ENCODE results near the gene IFITM5. TPM values are rescaled to one million over a fixed set of nuclear protein-coding genes. Genes with fewer than 3 reads are reported as not detected.

IFITM5 gene
- total and polyA plus RNA-seq, 2 donors from 2014 or later = not detected

DNA sequence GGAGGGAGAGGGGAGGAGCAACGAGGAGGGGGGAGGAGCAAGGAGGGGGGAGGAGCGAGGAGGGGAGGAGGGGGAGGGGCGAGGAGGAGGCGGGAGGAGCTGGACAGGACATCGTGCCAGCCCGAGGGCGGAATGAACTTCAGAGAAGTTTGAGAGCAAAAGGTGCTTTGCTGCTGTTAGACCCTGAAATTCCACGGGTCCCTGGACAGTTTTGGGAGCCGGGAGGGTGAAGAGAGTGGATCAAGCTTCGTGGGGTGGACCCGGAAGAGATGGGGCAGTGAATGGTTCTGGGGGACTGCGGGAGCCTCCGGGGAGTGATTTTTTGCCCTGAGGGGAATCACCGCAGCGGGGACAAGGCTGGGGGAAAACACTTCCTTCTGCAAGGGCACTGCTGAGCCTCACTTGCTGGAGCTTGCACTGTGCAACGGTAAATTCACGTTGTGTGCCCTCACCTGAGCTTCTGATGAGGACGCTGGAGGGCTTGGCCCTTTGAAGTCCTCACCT is 31.8 kb downstream of the IFITM5 start:
- Histone ChIP-seq H3K36me3 (ENCODE audit: control insufficient read depth in 2 of 3, insufficient read depth in 3 of 3, low read length in 3 of 3) (no peaks in the 10 kb centered on the region), H3K4me1 (ENCODE audit: control insufficient read depth in 2 of 3, insufficient read depth in 2 of 3, low read depth in 1 of 3, low read length in 3 of 3) (peaks cover 0 to 2% (median 0%) of the 10 kb centered on the region in 3 donors), H3K27ac (ENCODE audit: low read depth in 2 of 2, low read length in 2 of 2) (peak overlapping the region in 1 of 2 donors; percentile 53), H3K9ac (ENCODE audit: low read length in 3 of 3) (no peak overlapping the region), H3K9me3 (ENCODE audit: control insufficient read depth in 2 of 3, insufficient read depth in 1 of 3, low read length in 3 of 3) (no peaks in the 10 kb centered on the region), H3K4me3 (ENCODE audit: low read length in 3 of 3) (no peak overlapping the region), H3K27me3 (ENCODE audit: control insufficient read depth, insufficient read depth, low read length) (no peaks in the 10 kb centered on the region)
- FAIRE-seq = no peak
- DNase-seq = peak in 1 of 5 donors; percentile 86
- intact Hi-C loops (cut with DNase I) = no loop called here
- TF ChIP-seq, protein P1, sequence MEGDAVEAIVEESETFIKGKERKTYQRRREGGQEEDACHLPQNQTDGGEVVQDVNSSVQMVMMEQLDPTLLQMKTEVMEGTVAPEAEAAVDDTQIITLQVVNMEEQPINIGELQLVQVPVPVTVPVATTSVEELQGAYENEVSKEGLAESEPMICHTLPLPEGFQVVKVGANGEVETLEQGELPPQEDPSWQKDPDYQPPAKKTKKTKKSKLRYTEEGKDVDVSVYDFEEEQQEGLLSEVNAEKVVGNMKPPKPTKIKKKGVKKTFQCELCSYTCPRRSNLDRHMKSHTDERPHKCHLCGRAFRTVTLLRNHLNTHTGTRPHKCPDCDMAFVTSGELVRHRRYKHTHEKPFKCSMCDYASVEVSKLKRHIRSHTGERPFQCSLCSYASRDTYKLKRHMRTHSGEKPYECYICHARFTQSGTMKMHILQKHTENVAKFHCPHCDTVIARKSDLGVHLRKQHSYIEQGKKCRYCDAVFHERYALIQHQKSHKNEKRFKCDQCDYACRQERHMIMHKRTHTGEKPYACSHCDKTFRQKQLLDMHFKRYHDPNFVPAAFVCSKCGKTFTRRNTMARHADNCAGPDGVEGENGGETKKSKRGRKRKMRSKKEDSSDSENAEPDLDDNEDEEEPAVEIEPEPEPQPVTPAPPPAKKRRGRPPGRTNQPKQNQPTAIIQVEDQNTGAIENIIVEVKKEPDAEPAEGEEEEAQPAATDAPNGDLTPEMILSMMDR (IDR thresholded peaks at IDR 0.05; ENCODE audit: borderline replicate concordance, extremely low read depth, insufficient read depth) = no peak

DNA sequence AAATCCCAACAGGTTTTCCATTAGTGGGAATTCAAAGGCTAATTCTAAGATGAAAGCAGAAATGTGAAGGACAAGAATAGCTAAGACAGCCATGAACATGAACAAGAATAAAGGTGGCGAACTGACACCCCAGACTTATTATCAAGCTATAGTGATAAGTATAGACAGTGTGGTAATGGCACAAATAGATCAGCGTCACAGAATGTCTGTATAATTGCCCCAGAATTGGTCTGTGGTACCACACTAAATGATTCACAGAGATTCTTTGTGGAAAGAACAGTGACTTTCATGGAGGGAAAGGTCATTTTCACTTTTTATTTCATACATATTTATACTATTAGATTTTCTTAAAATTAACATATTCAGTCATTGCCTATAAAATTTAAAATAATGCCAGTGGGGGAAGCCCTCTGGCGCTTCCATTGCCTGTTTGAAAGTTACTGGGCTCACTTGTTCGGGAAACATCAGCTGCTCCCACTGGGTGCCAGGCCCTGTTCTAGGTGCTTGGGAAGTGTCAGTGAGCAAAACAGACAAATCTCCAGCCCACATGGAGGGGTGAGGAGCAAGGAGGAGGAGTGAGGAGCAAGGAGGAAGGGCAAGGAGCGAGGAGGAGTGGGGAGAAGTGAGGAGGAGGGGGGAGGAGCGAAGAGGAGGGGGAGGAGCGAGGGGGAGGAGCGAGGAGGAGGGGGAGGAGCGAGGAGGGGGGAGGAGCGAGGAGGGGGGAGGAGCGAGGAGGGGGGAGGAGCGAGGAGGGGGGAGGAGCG is 32.5 kb downstream of the IFITM5 start:
- FAIRE-seq = no peak
- H3K9ac ChIP-seq (ENCODE audit: low read length in 3 of 3) = no peak overlapping the region
- peak in 1 of 5 donors; percentile 68 for DNase-seq
- H3K9me3 ChIP-seq (ENCODE audit: control insufficient read depth in 2 of 3, insufficient read depth in 1 of 3, low read length in 3 of 3) = no peaks in the 10 kb centered on the region
- no peak overlapping the region for H3K4me3 ChIP-seq (ENCODE audit: low read length in 3 of 3)
- peaks cover 0 to 2% (median 0%) of the 10 kb centered on the region in 3 donors for H3K4me1 ChIP-seq (ENCODE audit: control insufficient read depth in 2 of 3, insufficient read depth in 2 of 3, low read depth in 1 of 3, low read length in 3 of 3)
- intact Hi-C loops (cut with DNase I) = no loop called here
- no peak overlapping the region for H3K27ac ChIP-seq (ENCODE audit: low read depth in 2 of 2, low read length in 2 of 2)
- H3K36me3 ChIP-seq (ENCODE audit: control insufficient read depth in 2 of 3, insufficient read depth in 3 of 3, low read length in 3 of 3) = no peaks in the 10 kb centered on the region
- TF ChIP-seq, protein P1 (IDR thresholded peaks at IDR 0.05; ENCODE audit: borderline replicate concordance, extremely low read depth, insufficient read depth) = no peak
- H3K27me3 ChIP-seq (ENCODE audit: control insufficient read depth, insufficient read depth, low read length) = no peaks in the 10 kb centered on the region

DNA sequence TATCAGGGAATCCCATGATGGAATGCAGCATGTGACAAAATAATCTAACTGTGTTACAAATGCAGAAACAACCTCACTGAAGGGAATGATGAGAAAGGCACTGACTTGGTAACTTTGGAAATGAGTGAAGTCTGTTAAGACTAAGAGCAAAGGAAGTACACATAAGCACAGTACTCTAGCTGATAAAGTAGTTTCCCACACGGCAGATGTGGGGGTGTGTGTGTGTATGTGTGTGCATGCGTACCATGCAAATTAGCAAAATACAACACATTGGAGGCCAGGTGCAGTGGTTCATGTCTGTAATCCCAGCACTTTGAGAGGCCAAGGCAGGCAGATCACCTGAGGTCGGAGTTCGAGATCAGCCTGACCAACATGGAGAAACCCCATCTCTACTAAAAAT is 37.7 kb downstream of the IFITM5 start:
- H3K9me3 ChIP-seq (ENCODE audit: control insufficient read depth in 2 of 3, insufficient read depth in 1 of 3, low read length in 3 of 3) = peaks cover 0 to 1% (median 0%) of the 10 kb centered on the region in 3 donors
- intact Hi-C loops (cut with DNase I) = no loop called here
- H3K27me3 ChIP-seq (ENCODE audit: control insufficient read depth, insufficient read depth, low read length) = no peaks in the 10 kb centered on the region
- no peaks in the 10 kb centered on the region for H3K4me1 ChIP-seq (ENCODE audit: control insufficient read depth in 2 of 3, insufficient read depth in 2 of 3, low read depth in 1 of 3, low read length in 3 of 3)
- no peaks in the 10 kb centered on the region for H3K36me3 ChIP-seq (ENCODE audit: control insufficient read depth in 2 of 3, insufficient read depth in 3 of 3, low read length in 3 of 3)
- no peak for DNase-seq
- no peak overlapping the region for H3K27ac ChIP-seq (ENCODE audit: low read depth in 2 of 2, low read length in 2 of 2)
- H3K9ac ChIP-seq (ENCODE audit: low read length in 3 of 3) = no peak overlapping the region
- FAIRE-seq = no peak
- TF ChIP-seq, protein P1 (IDR thresholded peaks at IDR 0.05; ENCODE audit: borderline replicate concordance, extremely low read depth, insufficient read depth) = no peak
- H3K4me3 ChIP-seq (ENCODE audit: low read length in 3 of 3) = no peak overlapping the region
